GM12891 (cell line): Measurements from ENCODE around the gene CELF2.

ENCODE experiments used
- DNase-seq: peaks from one replicate; pipeline ENCODE4 v3.0.0; 2011; ENCODE audit warnings: low spot score; ENCODE audit not compliant: insufficient read length
- FAIRE-seq: peaks from 2 replicates; lab custom pipeline; 2011; peaks lifted over from hg19 to GRCh38; lab: Jason Lieb, UNC
- PAX5 ChIP-seq: IDR thresholded peaks from 2 replicates; pipeline ENCODE4 v1.6.1; 2011; ENCODE audit warnings: low read length, moderate library complexity, mild to moderate bottlenecking; ENCODE audit not compliant: insufficient read depth, severe bottlenecking
- POLR2A ChIP-seq: IDR thresholded peaks from 2 replicates; pipeline ENCODE4 v1.6.1; 2011; ENCODE audit warnings: low read depth, low read length, control low read depth
- POLR2AphosphoS5 ChIP-seq: IDR thresholded peaks from 2 replicates; pipeline ENCODE4 v1.6.1; 2011; ENCODE audit warnings: low read depth, low read length, control low read depth
- POU2F2 ChIP-seq: IDR thresholded peaks from 2 replicates; pipeline ENCODE4 v1.6.1; 2011; ENCODE audit warnings: low read depth, mild to moderate bottlenecking, control low read depth, low read length, moderate library complexity
- SPI1 ChIP-seq: IDR thresholded peaks from 2 replicates; pipeline ENCODE4 v1.6.1; 2011; ENCODE audit warnings: low read depth, low read length, control low read depth
- TAF1 ChIP-seq: IDR thresholded peaks from 2 replicates; pipeline ENCODE4 v1.6.1; 2011; ENCODE audit warnings: low read depth, low read length, control low read depth

CELF2 gene

DNA sequence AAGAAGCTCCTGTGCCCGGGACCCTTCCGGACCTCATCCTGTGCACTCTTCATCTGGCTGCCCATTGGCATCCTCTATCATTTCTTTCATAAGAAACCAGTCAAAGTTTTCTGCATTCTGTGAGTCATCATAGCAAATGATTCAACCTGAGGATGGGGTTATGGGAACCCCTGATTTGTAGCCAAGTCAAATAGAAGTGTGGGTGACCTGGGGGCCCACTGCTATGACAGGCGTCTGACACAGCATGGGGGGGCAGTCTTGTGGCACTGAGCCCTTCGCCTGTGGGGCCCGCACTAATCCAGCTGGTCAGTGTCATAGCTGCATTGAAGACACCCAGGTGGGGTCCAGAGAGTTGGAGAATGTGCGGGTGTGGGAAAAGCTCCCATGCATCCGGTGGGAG lies 363.4 kb downstream of the CELF2 start:
- FAIRE-seq: no peak
- TF ChIP-seq POU2F2: no peak
- TF ChIP-seq POLR2A: no peak
- no peak for TF ChIP-seq SPI1
- no peak for TF ChIP-seq POLR2AphosphoS5
- no peak for TF ChIP-seq TAF1
- no peak for TF ChIP-seq PAX5
- no peak for DNase-seq

GRCh38 chr10:11381511-11381910 lies 363.8 kb downstream of the CELF2 start:
- no peak for DNase-seq
- no peak for FAIRE-seq
- TF ChIP-seq POU2F2: no peak

DNA sequence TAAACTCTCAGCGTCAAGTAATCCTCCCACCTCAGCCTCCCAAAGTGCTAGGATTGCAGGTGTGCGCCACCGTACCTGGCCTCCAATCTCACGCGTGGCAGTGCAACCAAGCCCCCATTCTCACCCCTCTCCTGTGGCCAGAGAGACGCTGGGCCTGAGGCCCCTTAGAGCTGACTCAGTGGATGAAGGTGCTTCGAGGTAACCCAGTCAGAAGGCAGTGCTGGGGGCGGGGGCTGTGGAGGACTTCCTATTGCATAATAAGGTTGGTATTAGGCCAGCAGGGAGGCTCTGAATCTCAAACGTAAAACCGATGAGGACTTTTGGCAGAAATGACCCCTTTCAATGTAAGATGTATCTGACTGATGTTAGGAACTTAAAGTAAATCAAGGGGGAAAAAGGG lies 364.5 kb downstream of the CELF2 start:
- DNase-seq: no peak
- TF ChIP-seq POLR2A (no peak), POU2F2 (no peak)
- FAIRE-seq: no peak

DNA sequence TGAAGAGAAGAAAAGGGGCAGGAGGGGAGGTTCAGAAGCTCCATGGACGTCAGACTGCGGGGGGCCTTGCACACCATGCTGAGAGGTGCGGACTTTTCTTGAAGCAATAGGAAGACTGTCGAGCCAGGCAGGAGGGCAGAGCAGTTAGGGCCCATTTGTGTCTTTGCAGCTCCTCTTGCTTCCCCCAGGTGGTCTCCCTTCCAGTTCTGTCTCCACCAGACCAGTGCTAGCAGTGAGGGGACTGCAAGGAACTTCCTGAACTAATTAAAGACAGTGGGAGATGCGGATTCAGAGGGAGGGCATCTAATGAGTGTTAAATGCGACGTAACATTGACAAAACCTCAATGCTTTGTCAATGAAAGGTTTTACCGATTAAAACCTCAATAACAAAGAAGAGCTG lies 368.4 kb downstream of the CELF2 start:
- DNase-seq (no peak), FAIRE-seq (no peak)
- TF ChIP-seq PAX5: no peak
- no peak for TF ChIP-seq POU2F2
- TF ChIP-seq POLR2A: no peak
- no peak for TF ChIP-seq TAF1
- TF ChIP-seq POLR2AphosphoS5: no peak
- no peak for TF ChIP-seq SPI1
